K562 (cell line): ENCODE measurements around the gene NDUFB10. TPM values are rescaled to one million over a fixed set of nuclear protein-coding genes. Genes with fewer than 3 reads are reported as not detected.

Experiments
- BCLAF1 ChIP-seq, 2 experiments: fragments of 450-650 bp in 1 of 2; IDR thresholded peaks; 2 replicates each; pipeline ENCODE4 v1.6.1; 2011 to 2017; ENCODE audit warnings: low read depth in 2 of 2, antibody characterized with exemption in 1 of 2, borderline replicate concordance in 1 of 2, low read length in 1 of 2, mild to moderate bottlenecking in 1 of 2, mixed read lengths in 1 of 2; ENCODE audit not compliant: control insufficient read depth in 1 of 2
- CBFA2T3 ChIP-seq: fragments of 450-650 bp; IDR thresholded peaks from 2 replicates; pipeline ENCODE4 v1.6.1; 2017
- CHD2 ChIP-seq: IDR thresholded peaks from 2 replicates; pipeline ENCODE4 v1.6.1; 2011; ENCODE audit warnings: low read depth, low read length
- CXXC5 ChIP-seq: fragments of 250-450 bp; sonication (Bioruptor Pico); IDR thresholded peaks from 2 replicates; pipeline ENCODE4 v1.8.0; 2022; ENCODE audit warnings: inconsistent platforms, mild to moderate bottlenecking, moderate library complexity
- ETV5 ChIP-seq: sonication (generic); formaldehyde crosslinking; IDR thresholded peaks from 2 replicates; pipeline ENCODE4 v1.4.0; 2020; ENCODE audit warnings: low read depth, mild to moderate bottlenecking, missing genetic modification reagents
- HMG20A ChIP-seq: fragments of 450-650 bp; formaldehyde crosslinking; conservative IDR thresholded peaks from 2 replicates; pipeline ENCODE4 v1.4.0; 2020; ENCODE audit warnings: mild to moderate bottlenecking, mixed read lengths
- HMG20B ChIP-seq: fragments of 250-450 bp; sonication (Bioruptor Pico); IDR thresholded peaks from 2 replicates; pipeline ENCODE4 v1.5.0; 2021; ENCODE audit warnings: mild to moderate bottlenecking
- KAT7 ChIP-seq: sonication (generic); formaldehyde crosslinking; IDR thresholded peaks from 2 replicates; pipeline ENCODE4 v1.8.0; 2022; ENCODE audit warnings: missing genetic modification reagents, mild to moderate bottlenecking, borderline replicate concordance
- MECOM ChIP-seq: fragments of 250-450 bp; sonication (Bioruptor Pico); IDR thresholded peaks from 2 replicates; pipeline ENCODE4 v1.8.0; 2022; ENCODE audit warnings: inconsistent platforms
- PHB ChIP-seq: fragments of 250-450 bp; sonication (Bioruptor Pico); IDR thresholded peaks from 2 replicates; pipeline ENCODE4 v1.5.0; 2021
- RFX7 ChIP-seq: fragments of 250-450 bp; sonication (Bioruptor Pico); IDR thresholded peaks from 2 replicates; pipeline ENCODE4 v1.5.1; 2021; ENCODE audit warnings: mild to moderate bottlenecking
- SETDB1 ChIP-seq: IDR thresholded peaks from one replicate; pipeline ENCODE4 v1.6.1; 2012; ENCODE audit warnings: low read length, control low read depth, inconsistent platforms
- SMARCC2 ChIP-seq: fragments of 450-650 bp; IDR thresholded peaks from 2 replicates; pipeline ENCODE4 v1.6.1; 2017; ENCODE audit warnings: antibody characterized with exemption, moderate library complexity, mild to moderate bottlenecking, low read depth
- SNAPC5 ChIP-seq: fragments of 250-450 bp; sonication (Bioruptor Pico); IDR thresholded peaks from 2 replicates; pipeline ENCODE4 v1.8.0; 2021; ENCODE audit warnings: moderate library complexity, mild to moderate bottlenecking, inconsistent platforms
- SPI1 ChIP-seq: IDR thresholded peaks from 2 replicates; pipeline ENCODE4 v1.6.1; 2011; ENCODE audit warnings: low read depth, low read length, control low read depth, borderline replicate concordance
- USF2 ChIP-seq: sonication (generic); formaldehyde crosslinking; IDR thresholded peaks from 2 replicates; pipeline ENCODE4 v1.5.0; 2020; ENCODE audit warnings: missing genetic modification reagents
- ZBTB11 ChIP-seq, 3 experiments: fragments of 200-800 bp in 1 of 3; fragments of 250-450 bp in 1 of 3; fragments of 450-650 bp in 1 of 3; sonication (Bioruptor Pico) in 1 of 3; sonication (Bioruptor generic) in 1 of 3; formaldehyde crosslinking in 1 of 3; IDR thresholded peaks; 2 replicates each; pipeline versions ENCODE4 v1.6.1 to v1.8.0; 2016 to 2022; ENCODE audit warnings: mild to moderate bottlenecking in 2 of 3, missing genetic modification characterization in 2 of 3, missing compliant biosample characterization in 1 of 3, moderate library complexity in 1 of 3
- ZKSCAN1 ChIP-seq: fragments of 150-350 bp; IDR thresholded peaks from 2 replicates; pipeline ENCODE4 v1.6.1; 2016; ENCODE audit warnings: low read depth, low read length
- ZNF639 ChIP-seq, 2 experiments: fragments of 200-800 bp in 1 of 2; sonication (Bioruptor generic) in 1 of 2; sonication (generic) in 1 of 2; formaldehyde crosslinking in 1 of 2; IDR thresholded peaks in 1 of 2; conservative IDR thresholded peaks in 1 of 2; 2 replicates each; pipeline versions ENCODE4 v1.5.0 to v1.6.1; 2016 to 2020; ENCODE audit warnings: missing compliant biosample characterization in 1 of 2, missing genetic modification characterization in 1 of 2, missing genetic modification reagents in 1 of 2
- ZNF75A ChIP-seq: fragments of 450-650 bp; formaldehyde crosslinking; IDR thresholded peaks from 2 replicates; pipeline ENCODE4 v1.4.0; 2020; ENCODE audit warnings: mild to moderate bottlenecking
- polyA plus RNA-seq, 8 experiments: library from polyadenylated mRNA; depleted of rRNA in 4 of 8; stranded (reverse) in 5 of 8; unstranded in 3 of 8; fragments of >200 nt; fragmentation: Nextera tagmentation in 2 of 8; fragmentation: Illumina TruSeq in 1 of 8; extraction: Ambion mirVana in 2 of 8; extraction: Trizol in 1 of 8; gene quantifications; 2 replicates each; pipeline versions ENCODE4 v1.2.1 to v1.2.3, GENCODE V29; 2011 to 2014; ENCODE audit warnings: inconsistent platforms in 1 of 8, missing spikeins in 1 of 8
- total RNA-seq, 7 experiments: library from RNA; depleted of rRNA in 6 of 7; stranded (reverse); fragments of >200 nt in 6 of 7; fragmentation: Illumina TruSeq in 2 of 7; extraction: Trizol in 2 of 7; gene quantifications; 2 replicates each; pipeline versions ENCODE4 v1.2.1 to v1.2.3, GENCODE V29; 2011 to 2021; ENCODE audit warnings: low replicate concordance in 1 of 7

NDUFB10 gene
- total and polyA plus RNA-seq, 9 of the 15 experiments (the other 6 are each of a cell fraction or from before 2014, with no cell fraction given), result 69.3 to 527 (median 161) TPM

- no peak for TF ChIP-seq BCLAF1 (IDR thresholded peaks at IDR 0.05; ENCODE audit: borderline replicate concordance in 1 of 2, control insufficient read depth in 1 of 2, low read depth in 2 of 2, low read length in 1 of 2)
- no peak for TF ChIP-seq MECOM (CRISPR knock-in tag)
- TF ChIP-seq CHD2, result no peak
- no peak for TF ChIP-seq SPI1
- no peak for TF ChIP-seq ZNF75A
- peak; percentile 71 for TF ChIP-seq USF2
- no peak for TF ChIP-seq HMG20B (CRISPR knock-in tag)
- no peak for TF ChIP-seq SNAPC5 (CRISPR knock-in tag)
- TF ChIP-seq ZBTB11 (CRISPR knock-in tag; IDR thresholded peaks at IDR 0.05), result no peak
- TF ChIP-seq CBFA2T3, result no peak
- no peak for TF ChIP-seq ETV5 (CRISPR knock-in tag)
- no peak for TF ChIP-seq HMG20A (CRISPR knock-in tag)
- TF ChIP-seq SMARCC2, result no peak
- TF ChIP-seq PHB (CRISPR knock-in tag), result no peak
- TF ChIP-seq ZKSCAN1, result no peak
- peak; percentile 53 for TF ChIP-seq CXXC5 (CRISPR knock-in tag)
- TF ChIP-seq SETDB1, result no peak
- TF ChIP-seq RFX7 (CRISPR knock-in tag), result no peak
- no peak for TF ChIP-seq ZNF639 (CRISPR knock-in tag; conservative IDR thresholded peaks at IDR 0.05 in 1 of 2, IDR thresholded peaks at IDR 0.05 in 1 of 2)
- no peak for TF ChIP-seq KAT7
Measured at GRCh38 chr16:2008009-2008526, 48.7 kb downstream of the NDUFB10 start (continued).
